ENCODE measurements around the gene CEP85. TPM values are rescaled to one million over a fixed set of nuclear protein-coding genes. Genes with fewer than 3 reads are reported as not detected.

Gene CEP85, protein sequence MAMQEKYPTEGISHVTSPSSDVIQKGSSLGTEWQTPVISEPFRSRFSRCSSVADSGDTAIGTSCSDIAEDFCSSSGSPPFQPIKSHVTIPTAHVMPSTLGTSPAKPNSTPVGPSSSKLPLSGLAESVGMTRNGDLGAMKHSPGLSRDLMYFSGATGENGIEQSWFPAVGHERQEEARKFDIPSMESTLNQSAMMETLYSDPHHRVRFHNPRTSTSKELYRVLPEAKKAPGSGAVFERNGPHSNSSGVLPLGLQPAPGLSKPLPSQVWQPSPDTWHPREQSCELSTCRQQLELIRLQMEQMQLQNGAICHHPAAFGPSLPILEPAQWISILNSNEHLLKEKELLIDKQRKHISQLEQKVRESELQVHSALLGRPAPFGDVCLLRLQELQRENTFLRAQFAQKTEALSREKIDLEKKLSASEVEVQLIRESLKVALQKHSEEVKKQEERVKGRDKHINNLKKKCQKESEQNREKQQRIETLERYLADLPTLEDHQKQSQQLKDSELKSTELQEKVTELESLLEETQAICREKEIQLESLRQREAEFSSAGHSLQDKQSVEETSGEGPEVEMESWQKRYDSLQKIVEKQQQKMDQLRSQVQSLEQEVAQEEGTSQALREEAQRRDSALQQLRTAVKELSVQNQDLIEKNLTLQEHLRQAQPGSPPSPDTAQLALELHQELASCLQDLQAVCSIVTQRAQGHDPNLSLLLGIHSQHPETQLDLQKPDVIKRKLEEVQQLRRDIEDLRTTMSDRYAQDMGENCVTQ
- 10 to 100 TPM; 29.9 to 74.5 (median 53.8) TPM for total RNA-seq
- 10 to 100 TPM in 1 of 2 donors, 1 to 10 TPM in 1; 7.0 to 30.9 TPM for polyA plus RNA-seq
- long read RNA-seq, donor 1, transcript CEP85-202 (14 exons, 3,922 nt), result major isoform, 19 of 77 reads
- long read RNA-seq, donor 1, transcript CEP85-201 (14 exons, 3,935 nt), result minor isoform, 6 of 77 reads
- long read RNA-seq, donor 1, partial matches to known transcripts, result 22 of 77 reads
- long read RNA-seq, donor 1, other reads (novel, unspliced or antisense), result 30 of 77 reads
- long read RNA-seq, donor 2, transcript CEP85-201 (14 exons, 3,935 nt), result minor isoform, 7 of 84 reads
- long read RNA-seq, donor 2, transcript CEP85-203 (10 exons, 2,821 nt), result minor isoform, 5 of 84 reads
- long read RNA-seq, donor 2, transcript CEP85-202 (14 exons, 3,922 nt), result major isoform, 18 of 84 reads
- long read RNA-seq, donor 2, partial matches to known transcripts, result 24 of 84 reads
- long read RNA-seq, donor 2, other reads (novel, unspliced or antisense), result 30 of 84 reads
- long read RNA-seq, donor 3, transcript CEP85-202 (14 exons, 3,922 nt), result major isoform, 24 of 108 reads
- long read RNA-seq, donor 3, transcript CEP85-201 (14 exons, 3,935 nt), result minor isoform, 9 of 108 reads
- long read RNA-seq, donor 3, partial matches to known transcripts, result 59 of 108 reads
- long read RNA-seq, donor 3, other reads (novel, unspliced or antisense), result 15 of 108 reads

DNA sequence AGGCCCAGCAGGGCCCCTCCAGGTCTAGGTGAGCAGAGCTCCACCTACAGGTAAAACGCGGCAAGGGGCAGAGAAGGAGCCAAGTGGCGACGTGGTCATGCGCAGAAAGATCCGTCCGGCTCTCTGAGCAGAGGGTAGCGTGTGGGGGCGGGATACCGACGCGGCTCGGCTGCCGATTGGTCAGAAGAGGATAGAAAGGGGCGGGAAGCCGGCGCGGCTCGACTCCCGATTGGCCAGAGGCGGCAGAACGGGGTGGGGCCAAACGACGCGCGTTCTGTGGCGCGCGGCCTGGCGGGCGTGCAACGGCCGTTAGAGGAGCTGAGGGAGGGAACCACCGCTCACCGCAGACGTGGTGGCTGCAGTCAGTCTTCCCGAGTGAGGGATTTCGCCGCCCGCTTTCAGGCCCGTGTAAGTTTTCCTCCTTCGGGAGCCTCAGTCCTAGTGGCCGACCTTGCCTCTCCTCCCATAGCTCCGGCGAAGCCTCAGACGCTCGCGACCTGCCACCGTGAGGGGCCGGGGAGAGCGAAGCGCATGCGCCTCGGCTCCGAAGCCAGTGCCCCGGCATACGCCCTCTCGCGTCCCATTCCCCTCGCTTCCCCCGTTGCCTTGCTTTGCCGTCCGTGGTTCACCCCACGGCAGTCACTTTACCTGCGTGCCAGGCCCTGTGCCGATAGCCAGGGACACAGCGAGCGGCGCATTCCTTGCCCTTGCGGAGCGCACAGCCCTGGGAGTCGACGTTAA lies at the start of gene CEP85:
CEP85 (plus strand) TSS at position 298 of the 741 bp plus-strand sequence. CDS start 5,584 bp downstream, outside the sequence.
- H3K4me1 ChIP-seq, result peaks cover 0 to 42% (median 14%) of the 10 kb centered on the region in 9 donors
- ATAC-seq, result peak; percentile 99 to 100 (median 99)
- H3K36me3 ChIP-seq, result no peaks in the 10 kb centered on the region
- 0 to 1% methylated on average over 70 to 73 of the region's 73 CpGs for WGBS, 2 donors
- peak within 1 kb of the TSS; percentile 62 to 93 (median 72) for H3K4me3 ChIP-seq
- peak; percentile 97 to 99 for DNase-seq
- H3K27me3 ChIP-seq, result no peaks in the 10 kb centered on the region
- H3K9me3 ChIP-seq, result no peaks in the 10 kb centered on the region
- peak within 1 kb of the TSS; percentile 69 to 94 (median 89) for H3K27ac ChIP-seq
- TF ChIP-seq, protein P1, sequence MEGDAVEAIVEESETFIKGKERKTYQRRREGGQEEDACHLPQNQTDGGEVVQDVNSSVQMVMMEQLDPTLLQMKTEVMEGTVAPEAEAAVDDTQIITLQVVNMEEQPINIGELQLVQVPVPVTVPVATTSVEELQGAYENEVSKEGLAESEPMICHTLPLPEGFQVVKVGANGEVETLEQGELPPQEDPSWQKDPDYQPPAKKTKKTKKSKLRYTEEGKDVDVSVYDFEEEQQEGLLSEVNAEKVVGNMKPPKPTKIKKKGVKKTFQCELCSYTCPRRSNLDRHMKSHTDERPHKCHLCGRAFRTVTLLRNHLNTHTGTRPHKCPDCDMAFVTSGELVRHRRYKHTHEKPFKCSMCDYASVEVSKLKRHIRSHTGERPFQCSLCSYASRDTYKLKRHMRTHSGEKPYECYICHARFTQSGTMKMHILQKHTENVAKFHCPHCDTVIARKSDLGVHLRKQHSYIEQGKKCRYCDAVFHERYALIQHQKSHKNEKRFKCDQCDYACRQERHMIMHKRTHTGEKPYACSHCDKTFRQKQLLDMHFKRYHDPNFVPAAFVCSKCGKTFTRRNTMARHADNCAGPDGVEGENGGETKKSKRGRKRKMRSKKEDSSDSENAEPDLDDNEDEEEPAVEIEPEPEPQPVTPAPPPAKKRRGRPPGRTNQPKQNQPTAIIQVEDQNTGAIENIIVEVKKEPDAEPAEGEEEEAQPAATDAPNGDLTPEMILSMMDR (IDR thresholded peaks at IDR 0.05), result peak; percentile 69 to 95 (median 85)
- intact Hi-C loops (cut with DNase I), result loop anchor here in 8 of 10 donors (1.0 to 10.0 kb wide), 9 partner anchors 59 to 199 kb away; partner anchors contain the start of genes C1orf232 (in 6 of the 8), ZNF593 (in 6 of the 8), CNKSR1 (in 1 of the 8) and PDIK1L (in 1 of the 8)

DNA sequence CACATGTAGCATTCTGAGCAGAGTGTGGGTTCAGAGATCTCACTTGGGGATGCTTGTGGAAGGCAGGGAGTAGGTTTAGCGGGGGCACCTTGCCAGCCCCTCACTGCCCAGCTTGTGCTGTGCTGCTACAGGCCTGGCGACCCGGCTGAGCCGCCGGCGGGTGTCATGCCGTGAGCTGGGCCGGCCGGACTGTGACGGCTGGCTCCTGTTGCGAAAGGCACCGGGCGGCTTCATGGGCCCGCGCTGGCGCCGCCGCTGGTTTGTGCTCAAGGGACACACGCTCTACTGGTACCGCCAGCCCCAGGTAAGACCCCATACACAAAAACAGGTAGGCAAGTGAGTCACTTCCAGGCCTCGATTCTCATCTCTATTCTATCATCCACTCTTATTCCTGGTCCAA lies 49.1 kb upstream of the CEP85 start:
- no peak overlapping the region for H3K27ac ChIP-seq
- H3K9me3 ChIP-seq, result no peaks in the 10 kb centered on the region
- H3K4me3 ChIP-seq, result no peak overlapping the region
- no peak for ATAC-seq
- intact Hi-C loops (cut with DNase I), result loop anchor here in 1 of 10 donors (10.0 kb wide), 1 partner anchor 140 kb away; no protein-coding TSS in a partner anchor
- WGBS, 2 donors, result 93 to 95% methylated on average over 21 of the region's 21 CpGs
- peaks cover 0 to 8% (median 0%) of the 10 kb centered on the region in 9 donors for H3K4me1 ChIP-seq
- no peaks in the 10 kb centered on the region for H3K27me3 ChIP-seq
- no peak for DNase-seq
- no peaks in the 10 kb centered on the region for H3K36me3 ChIP-seq
- TF ChIP-seq, protein P1 (IDR thresholded peaks at IDR 0.05), result no peak

DNA sequence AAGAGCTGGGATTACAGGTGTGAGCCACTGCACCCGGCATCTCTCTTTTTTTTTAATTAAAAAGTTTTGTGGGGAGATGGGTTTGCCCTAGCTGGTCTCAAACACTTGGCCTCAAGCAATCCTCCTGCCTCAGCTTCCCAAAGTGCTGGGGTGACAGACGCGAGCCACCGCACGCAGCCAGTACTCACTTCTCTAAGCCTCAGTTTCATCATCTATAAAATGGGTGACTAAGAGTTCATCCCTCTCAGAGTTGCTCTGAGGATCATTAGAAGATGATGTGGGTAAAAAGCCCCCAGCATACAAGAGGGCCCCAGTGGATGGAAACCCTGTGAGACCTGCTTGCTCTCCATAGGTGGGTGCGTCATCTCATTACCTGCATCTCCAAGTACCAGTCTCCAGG lies 46.1 kb upstream of the CEP85 start:
- DNase-seq (no peak), ATAC-seq (no peak)
- Histone ChIP-seq H3K27me3 (no peaks in the 10 kb centered on the region), H3K4me3 (no peak overlapping the region), H3K9me3 (no peaks in the 10 kb centered on the region), H3K27ac (no peak overlapping the region), H3K36me3 (no peaks in the 10 kb centered on the region), H3K4me1 (no peaks in the 10 kb centered on the region)
- 95 to 96% methylated on average over 6 of the region's 6 CpGs for WGBS, 2 donors
- TF ChIP-seq, protein P1 (IDR thresholded peaks at IDR 0.05), result no peak
- intact Hi-C loops (cut with DNase I), result loop anchor here in 1 of 10 donors (10.0 kb wide), 1 partner anchor 137 kb away; no protein-coding TSS in a partner anchor
